ENCODE data around the gene OSBPL2. TPM values are rescaled to one million over a fixed set of nuclear protein-coding genes. Genes with fewer than 3 reads are reported as not detected.
A peak's percentile ranks its signal among the peaks of the same experiment; 100 is the strongest.

OSBPL2 gene
- total RNA-seq, 2 donors from 2014 or later = 46.7 to 50.3 TPM

- Mint-ChIP-seq H3K27me3 (ENCODE audit: insufficient read depth) (no peaks in the 10 kb centered on the region), H3K27ac (peak overlapping the region; percentile 78), H3K4me1 (peaks cover 14% of the 10 kb centered on the region), H3K36me3 (ENCODE audit: low read depth) (peaks cover 25% of the 10 kb centered on the region), H3K4me3 (peak overlapping the region; percentile 87), H3K9me3 (peaks cover 1% of the 10 kb centered on the region)
- no peak for DNase-seq
- H3K9ac ChIP-seq (ENCODE audit: extremely low read depth, low read length, poor library complexity, severe bottlenecking) = peak overlapping the region; percentile 84
- H3K4me3 ChIP-seq (ENCODE audit: low read length) = peak overlapping the region; percentile 98
- peaks cover 41% of the 10 kb centered on the region for H3K36me3 ChIP-seq (ENCODE audit: control insufficient read depth, insufficient read depth, low read length)
- no peaks in the 10 kb centered on the region for H3K9me3 ChIP-seq (ENCODE audit: control insufficient read depth, low read length)
- peaks cover 13% of the 10 kb centered on the region for H3K4me1 ChIP-seq (ENCODE audit: control insufficient read depth, insufficient read depth, low read length)
- no peak for TF ChIP-seq CTCF (conservative IDR thresholded peaks at IDR 0.05)
- H3K27ac ChIP-seq (ENCODE audit: low read depth, low read length) = peak overlapping the region; percentile 66
- no peaks in the 10 kb centered on the region for H3K27me3 ChIP-seq (ENCODE audit: control insufficient read depth, insufficient read depth, low read length, poor library complexity, severe bottlenecking)
- WGBS, 2 experiments (ENCODE audit: insufficient coverage in 1 of 2, insufficient read length in 1 of 2) = 0% methylated on average over 20 to 39 of the region's 39 CpGs
Observed at GRCh38 chr20:62303062-62303339, 64.7 kb downstream of the OSBPL2 start.

- WGBS, 2 experiments (ENCODE audit: insufficient coverage in 1 of 2, insufficient read length in 1 of 2) = 4 to 6% methylated on average over 45 to 66 of the region's 66 CpGs
- no peak for TF ChIP-seq CTCF (conservative IDR thresholded peaks at IDR 0.05)
- Histone ChIP-seq H3K4me3 (ENCODE audit: low read length) (peak overlapping the region; percentile 98), H3K36me3 (ENCODE audit: control insufficient read depth, insufficient read depth, low read length) (peaks cover 41% of the 10 kb centered on the region), H3K27ac (ENCODE audit: low read depth, low read length) (peak overlapping the region; percentile 38), H3K27me3 (ENCODE audit: control insufficient read depth, insufficient read depth, low read length, poor library complexity, severe bottlenecking) (no peaks in the 10 kb centered on the region), H3K9ac (ENCODE audit: extremely low read depth, low read length, poor library complexity, severe bottlenecking) (peak overlapping the region; percentile 84), H3K9me3 (ENCODE audit: control insufficient read depth, low read length) (no peaks in the 10 kb centered on the region), H3K4me1 (ENCODE audit: control insufficient read depth, insufficient read depth, low read length) (peaks cover 13% of the 10 kb centered on the region)
- Mint-ChIP-seq H3K4me1 (peaks cover 14% of the 10 kb centered on the region), H3K9me3 (peaks cover 1% of the 10 kb centered on the region), H3K4me3 (peak overlapping the region; percentile 87), H3K27me3 (ENCODE audit: insufficient read depth) (no peaks in the 10 kb centered on the region), H3K27ac (peak overlapping the region; percentile 94), H3K36me3 (ENCODE audit: low read depth) (peaks cover 31% of the 10 kb centered on the region)
- DNase-seq = no peak
Observed at GRCh38 chr20:62303340-62304226, 65.3 kb downstream of the OSBPL2 start.

GRCh38 chr20:62304331-62305148 is 66.2 kb downstream of the OSBPL2 start:
- Mint-ChIP-seq H3K27ac (peak overlapping the region; percentile 94), H3K36me3 (ENCODE audit: low read depth) (peaks cover 36% of the 10 kb centered on the region), H3K4me3 (peak overlapping the region; percentile 87), H3K4me1 (peaks cover 14% of the 10 kb centered on the region), H3K27me3 (ENCODE audit: insufficient read depth) (no peaks in the 10 kb centered on the region), H3K9me3 (peaks cover 1% of the 10 kb centered on the region)
- Histone ChIP-seq H3K9ac (ENCODE audit: extremely low read depth, low read length, poor library complexity, severe bottlenecking) (peak overlapping the region; percentile 84), H3K27me3 (ENCODE audit: control insufficient read depth, insufficient read depth, low read length, poor library complexity, severe bottlenecking) (no peaks in the 10 kb centered on the region), H3K36me3 (ENCODE audit: control insufficient read depth, insufficient read depth, low read length) (peaks cover 46% of the 10 kb centered on the region), H3K27ac (ENCODE audit: low read depth, low read length) (no peak overlapping the region), H3K9me3 (ENCODE audit: control insufficient read depth, low read length) (no peaks in the 10 kb centered on the region), H3K4me1 (ENCODE audit: control insufficient read depth, insufficient read depth, low read length) (peaks cover 13% of the 10 kb centered on the region), H3K4me3 (ENCODE audit: low read length) (peak overlapping the region; percentile 98)
- no peak for TF ChIP-seq CTCF (conservative IDR thresholded peaks at IDR 0.05)
- 88 to 91% methylated on average over 27 to 29 of the region's 29 CpGs for WGBS, 2 experiments (ENCODE audit: insufficient coverage in 1 of 2, insufficient read length in 1 of 2)
- DNase-seq = no peak
